Lung (tissue), 12 donors: ENCODE results near the gene USP48. TPM values are rescaled to one million over a fixed set of nuclear protein-coding genes. Genes with fewer than 3 reads are reported as not detected.

ENCODE experiments used
- ATAC-seq: fragments of 200-7000 bp; cut with Tn5 transposase; one replicate; pipeline ENCODE4 v1.9.1; 2020; ENCODE audit warnings: moderate number of reproducible peaks; ENCODE audit not compliant: insufficient read depth, low FRiP score
- DNase-seq, 3 donors: peaks; one replicate each; pipeline ENCODE4 v3.0.0-alpha.2; 2013 to 2017
- H3K27ac ChIP-seq, 2 donors: one replicate each; pipeline ENCODE4 v1.5.1; 2013; ENCODE audit warnings: mild to moderate bottlenecking in 2 of 2, moderate library complexity in 2 of 2, control low read depth in 1 of 2, inconsistent platforms in 1 of 2, low read depth in 1 of 2, low read length in 1 of 2
- H3K27me3 ChIP-seq, 3 donors: one replicate each; pipeline ENCODE4 v1.5.1; 2013; ENCODE audit warnings: low read length in 2 of 3; ENCODE audit not compliant: control insufficient read depth in 3 of 3, insufficient read depth in 3 of 3
- H3K36me3 ChIP-seq, 4 donors: one replicate each; pipeline ENCODE4 v1.5.1; 2013; ENCODE audit warnings: low read length in 4 of 4, mild to moderate bottlenecking in 1 of 4, moderate library complexity in 1 of 4; ENCODE audit not compliant: control insufficient read depth in 4 of 4, insufficient read depth in 4 of 4
- H3K4me1 ChIP-seq, 5 donors: one replicate each; pipeline ENCODE4 v1.5.1; 2013; ENCODE audit warnings: low read length in 5 of 5, mild to moderate bottlenecking in 2 of 5, moderate library complexity in 1 of 5; ENCODE audit not compliant: control insufficient read depth in 5 of 5, insufficient read depth in 5 of 5
- H3K4me3 ChIP-seq: one replicate; pipeline ENCODE4 v1.5.1; 2013; ENCODE audit warnings: mild to moderate bottlenecking, control low read depth, moderate library complexity
- H3K9ac ChIP-seq, 2 donors: one replicate each; pipeline ENCODE4 v1.5.1; 2013; ENCODE audit warnings: low read length in 2 of 2, control low read depth in 1 of 2; ENCODE audit not compliant: insufficient read depth in 1 of 2
- H3K9me3 ChIP-seq, 4 donors: one replicate each; pipeline ENCODE4 v1.5.1; 2013; ENCODE audit warnings: low read length in 3 of 4, mild to moderate bottlenecking in 1 of 4, moderate library complexity in 1 of 4; ENCODE audit not compliant: control insufficient read depth in 4 of 4, insufficient read depth in 3 of 4
- WGBS, 2 donors: extraction: QIAGEN DNeasy Blood & Tissue Kit; methylation state at CpG; one replicate each; pipeline ENCODE4 v1.1.7; 2013; 5-methylcytosine and 5-hydroxymethylcytosine counted together
- polyA plus RNA-seq, 2 donors: library from polyadenylated mRNA; stranded (reverse); fragments of 200-250 nt; gene quantifications; one replicate each; pipeline ENCODE4 v1.2.1, GENCODE V29; 2013
- total RNA-seq, 2 donors: library from RNA; depleted of rRNA in 1 of 2; stranded (reverse); fragments of >200 nt in 1 of 2; gene quantifications; one replicate each; pipeline ENCODE4 v1.2.1, GENCODE V29; 2014 to 2021
- TF ChIP-seq, protein P1 (sequence below): IDR thresholded peaks from 2 replicates; pipeline ENCODE4 v1.5.1; 2012; ENCODE audit warnings: mild to moderate bottlenecking; ENCODE audit errors: control extremely low read depth, extremely low read depth
- donor health status: control.
- donor health status: control.
- donor health status: Bipolar disorder and iron deficiency.
- donor health status: healthy.
- donor health status: DM: yes; HTN: yes; CAD: no.

Gene USP48
- total and polyA plus RNA-seq, 4 donors: 15.6 to 107 (median 33.5) TPM

GRCh38 chr1:21671915-21672314 is 111.0 kb downstream of the USP48 start:
- H3K4me1 ChIP-seq: peaks cover 0 to 40% (median 17%) of the 10 kb centered on the region in 5 donors
- 44 to 75% methylated on average over 6 of the region's 6 CpGs for WGBS, 2 donors
- ATAC-seq: no peak

DNA sequence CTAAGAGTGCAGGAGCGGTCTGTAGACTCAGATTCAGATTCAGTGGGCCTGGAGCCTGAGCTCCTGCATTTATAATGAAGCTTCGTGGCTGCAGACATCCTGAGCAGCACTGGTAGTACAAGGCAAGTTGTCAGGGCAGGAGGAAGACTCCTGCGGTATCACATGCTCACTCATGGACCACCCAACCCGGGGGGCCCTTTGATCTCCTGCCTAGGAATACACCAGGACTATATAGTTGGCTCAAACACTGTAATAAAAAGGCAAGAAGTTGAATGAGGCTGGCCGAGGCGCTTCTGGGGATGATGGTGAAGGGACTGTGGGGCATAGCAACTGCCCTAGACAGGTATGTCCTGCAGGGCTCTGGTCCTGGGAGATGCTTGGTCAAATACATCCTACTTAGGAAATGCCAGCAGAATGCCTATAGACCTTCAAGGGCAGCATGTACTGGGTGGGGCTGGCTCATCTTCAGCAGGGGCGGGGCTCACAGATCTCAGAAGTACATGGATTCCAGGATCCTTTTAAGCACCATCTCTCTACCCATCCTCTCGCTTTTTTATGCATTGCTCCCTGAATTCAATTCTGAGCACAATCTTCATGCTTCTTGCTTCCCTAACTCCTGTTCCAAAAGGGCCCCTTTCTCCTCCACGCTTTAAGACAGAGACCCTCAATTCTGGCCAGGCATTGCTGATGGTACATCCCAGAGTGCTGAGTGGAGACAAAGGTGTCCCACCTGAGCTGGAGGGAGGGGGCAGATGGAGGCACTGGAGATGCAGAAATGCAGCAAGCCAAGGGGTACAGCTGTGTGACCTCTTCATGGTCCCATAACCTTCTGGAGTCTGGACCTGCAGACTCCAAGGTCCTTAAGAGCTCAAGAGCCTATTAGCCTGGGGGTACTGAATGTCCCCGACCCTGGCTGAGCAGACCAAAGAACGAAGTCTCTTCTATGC is 111.7 kb downstream of the USP48 start:
- H3K4me3 ChIP-seq: no peak overlapping the region
- peaks cover 0 to 2% (median 0%) of the 10 kb centered on the region in 4 donors for H3K9me3 ChIP-seq
- WGBS, 2 donors: 72 to 79% methylated on average over 11 of the region's 11 CpGs
- DNase-seq: no peak
- H3K9ac ChIP-seq: no peak overlapping the region
- TF ChIP-seq, protein P1, sequence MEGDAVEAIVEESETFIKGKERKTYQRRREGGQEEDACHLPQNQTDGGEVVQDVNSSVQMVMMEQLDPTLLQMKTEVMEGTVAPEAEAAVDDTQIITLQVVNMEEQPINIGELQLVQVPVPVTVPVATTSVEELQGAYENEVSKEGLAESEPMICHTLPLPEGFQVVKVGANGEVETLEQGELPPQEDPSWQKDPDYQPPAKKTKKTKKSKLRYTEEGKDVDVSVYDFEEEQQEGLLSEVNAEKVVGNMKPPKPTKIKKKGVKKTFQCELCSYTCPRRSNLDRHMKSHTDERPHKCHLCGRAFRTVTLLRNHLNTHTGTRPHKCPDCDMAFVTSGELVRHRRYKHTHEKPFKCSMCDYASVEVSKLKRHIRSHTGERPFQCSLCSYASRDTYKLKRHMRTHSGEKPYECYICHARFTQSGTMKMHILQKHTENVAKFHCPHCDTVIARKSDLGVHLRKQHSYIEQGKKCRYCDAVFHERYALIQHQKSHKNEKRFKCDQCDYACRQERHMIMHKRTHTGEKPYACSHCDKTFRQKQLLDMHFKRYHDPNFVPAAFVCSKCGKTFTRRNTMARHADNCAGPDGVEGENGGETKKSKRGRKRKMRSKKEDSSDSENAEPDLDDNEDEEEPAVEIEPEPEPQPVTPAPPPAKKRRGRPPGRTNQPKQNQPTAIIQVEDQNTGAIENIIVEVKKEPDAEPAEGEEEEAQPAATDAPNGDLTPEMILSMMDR: no peak
- no peaks in the 10 kb centered on the region for H3K36me3 ChIP-seq
- H3K4me1 ChIP-seq: peaks cover 0 to 40% (median 17%) of the 10 kb centered on the region in 5 donors
- H3K27me3 ChIP-seq: peaks cover 0 to 27% (median 9%) of the 10 kb centered on the region in 3 donors
- no peak overlapping the region for H3K27ac ChIP-seq
- ATAC-seq: no peak

More at GRCh38 chr1:21671915-21672314, 111.0 kb downstream of the USP48 start:
- Histone ChIP-seq H3K4me3 (no peak overlapping the region), H3K27me3 (peaks cover 0 to 27% (median 9%) of the 10 kb centered on the region in 3 donors), H3K27ac (no peak overlapping the region), H3K9me3 (peaks cover 0 to 2% (median 0%) of the 10 kb centered on the region in 4 donors), H3K9ac (no peak overlapping the region), H3K36me3 (peaks cover 0 to under 1% (median 0%) of the 10 kb centered on the region in 4 donors)
- TF ChIP-seq, protein P1: no peak
- peak in 1 of 3 donors; percentile 48 for DNase-seq

DNA sequence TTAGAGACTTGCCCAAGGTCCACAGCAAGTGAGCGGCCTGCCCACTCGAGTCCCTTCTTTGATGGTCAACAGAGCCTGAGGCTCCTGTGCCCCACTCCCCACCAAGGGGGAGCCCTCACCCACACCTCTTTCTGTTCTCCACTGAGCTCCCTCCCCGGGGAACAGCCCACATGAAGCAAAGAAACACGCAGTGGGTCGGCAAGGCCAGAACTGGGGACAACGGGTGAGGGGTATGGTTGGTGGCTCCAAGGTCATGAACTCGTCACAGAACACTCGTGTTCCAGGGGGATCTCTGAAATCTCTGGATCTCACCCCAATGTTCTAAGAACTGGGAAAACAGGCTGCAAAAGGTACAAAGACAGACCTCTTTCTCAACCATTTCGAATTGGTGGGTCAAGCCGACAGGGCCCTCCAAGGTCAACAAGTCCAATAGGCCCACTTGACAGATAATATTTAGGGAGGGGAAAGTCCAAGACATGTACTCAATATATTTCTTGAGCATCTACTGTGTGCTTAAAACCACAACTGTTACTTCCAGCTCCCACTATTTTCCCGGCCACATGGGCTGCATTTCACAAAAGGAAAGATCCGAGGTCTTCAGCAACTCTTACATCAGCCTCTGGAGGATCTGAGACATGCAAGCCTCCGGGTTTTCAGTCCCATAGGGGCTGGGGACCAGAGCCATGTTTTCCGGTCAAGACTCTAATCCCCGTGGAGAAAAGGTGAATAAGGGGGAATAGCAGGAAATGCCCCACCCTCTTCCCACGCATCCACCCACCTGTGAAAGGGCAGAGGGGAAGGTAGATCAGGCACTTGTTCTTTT is 112.7 kb downstream of the USP48 start:
- Histone ChIP-seq H3K27ac (no peak overlapping the region), H3K36me3 (no peaks in the 10 kb centered on the region), H3K4me3 (no peak overlapping the region), H3K27me3 (peaks cover 0 to 27% (median 9%) of the 10 kb centered on the region in 3 donors), H3K9ac (no peak overlapping the region), H3K4me1 (peaks cover 0 to 40% (median 17%) of the 10 kb centered on the region in 5 donors), H3K9me3 (peaks cover 0 to 2% (median 0%) of the 10 kb centered on the region in 4 donors)
- TF ChIP-seq, protein P1: no peak
- no peak for DNase-seq
- no peak for ATAC-seq
- 49 to 55% methylated on average over 16 of the region's 16 CpGs for WGBS, 2 donors
